ENCODE results near the gene NELFA. TPM values are rescaled to one million over a fixed set of nuclear protein-coding genes. Genes with fewer than 3 reads are reported as not detected.

NELFA gene
- total RNA-seq, 1 experiment from 2014 or later: 55.0 TPM

DNA sequence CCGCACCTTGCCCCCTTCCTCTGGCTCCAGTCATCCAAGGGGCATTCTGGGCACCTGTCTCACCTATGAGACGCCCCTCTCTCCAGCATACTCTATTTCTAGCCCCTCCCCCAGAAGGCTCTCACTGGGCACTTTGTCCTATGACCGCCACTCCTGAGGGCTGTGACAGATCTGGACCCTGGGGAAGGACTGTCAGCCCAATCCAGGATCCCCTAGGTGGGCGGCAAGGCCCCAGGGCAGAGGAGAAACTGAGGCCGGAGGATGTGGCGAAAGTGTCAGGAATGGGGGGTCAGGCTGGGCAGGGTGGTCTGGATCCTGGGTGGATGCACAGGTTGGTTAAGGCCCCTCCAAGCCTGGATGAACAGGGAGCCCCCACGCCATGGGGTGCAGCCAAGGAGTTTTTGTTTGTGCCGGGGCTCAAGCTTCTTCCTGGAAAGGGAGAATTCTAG, 34.2 kb upstream of the NELFA start:
- Histone ChIP-seq H2BK120ac (ENCODE audit: low read depth, low read length, poor library complexity, severe bottlenecking) (no peak overlapping the region), H3K23ac (ENCODE audit: insufficient read length, low read depth, low read length) (no peak overlapping the region), H3K18ac (ENCODE audit: insufficient read length, low read depth, low read length) (no peak overlapping the region), H2BK20ac (ENCODE audit: low read depth, low read length, poor library complexity, severe bottlenecking) (no peak overlapping the region), H3K23me2 (ENCODE audit: insufficient read length, low read depth, low read length, poor library complexity, severe bottlenecking) (peaks cover 16% of the 10 kb centered on the region), H3K9me3 (ENCODE audit: control insufficient read depth, low read depth, low read length) (no peaks in the 10 kb centered on the region), H3K27ac (ENCODE audit: insufficient read length, low read depth, low read length) (no peak overlapping the region), H4K91ac (ENCODE audit: insufficient read length, low read depth, low read length) (no peak overlapping the region), H2AK5ac (ENCODE audit: insufficient read length, low read length) (no peak overlapping the region), H3K27me3 (ENCODE audit: insufficient read depth, low read length) (peaks cover 19% of the 10 kb centered on the region), H3T11ph (ENCODE audit: low read length) (no peak overlapping the region), H3K4me1 (ENCODE audit: insufficient read depth, low read length) (no peaks in the 10 kb centered on the region; the same call in 1 of the 2 replicates), H3K4ac (ENCODE audit: low read depth, low read length) (no peak overlapping the region), H3K14ac (ENCODE audit: insufficient read depth, low read length) (no peak overlapping the region), H2BK15ac (ENCODE audit: low read depth, low read length) (no peak overlapping the region), H2BK5ac (ENCODE audit: insufficient read length, low read length) (no peak overlapping the region), H4K5ac (ENCODE audit: insufficient read length, low read depth, low read length) (no peak overlapping the region), H3K79me1 (ENCODE audit: insufficient read depth, low read depth, low read length, poor library complexity, severe bottlenecking) (no peaks in the 10 kb centered on the region), H3K56ac (ENCODE audit: insufficient read length, low read depth, low read length) (no peak overlapping the region), H3K79me2 (ENCODE audit: insufficient read depth, low read length) (no peaks in the 10 kb centered on the region), H3K4me2 (ENCODE audit: insufficient read depth, insufficient read length, low read length) (peak overlapping the region; percentile 24), H3K9ac (ENCODE audit: extremely low read depth, insufficient read length, low read length) (no peak overlapping the region), H2AFZ (ENCODE audit: low read length) (no peak overlapping the region), H2BK12ac (ENCODE audit: insufficient read length, low read depth, low read length) (no peak overlapping the region), H4K8ac (replicated peaks; ENCODE audit: insufficient read length, low read depth, low read length) (no peak overlapping the region), H4K20me1 (ENCODE audit: control insufficient read depth, insufficient read depth, insufficient read length) (no peaks in the 10 kb centered on the region)
- no peak for DNase-seq
- Mint-ChIP-seq H3K27me3 (ENCODE audit: low read depth) (peaks cover 69% of the 10 kb centered on the region), H3K4me3 (peak overlapping the region; percentile 60 to 81), H3K4me1 (no peaks in the 10 kb centered on the region), H3K27ac (no peak overlapping the region), H3K9me3 (0 out of 5 replicates have a peak, but pooled peaks cover 0 to 2% of the 10 kb centered on the region in 2 experiments), H3K36me3 (ENCODE audit: insufficient read depth in 1 of 3, low read depth in 3 of 3) (no peaks in the 10 kb centered on the region; a peak in 2 of 7 replicates)
- TF ChIP-seq, protein P1, sequence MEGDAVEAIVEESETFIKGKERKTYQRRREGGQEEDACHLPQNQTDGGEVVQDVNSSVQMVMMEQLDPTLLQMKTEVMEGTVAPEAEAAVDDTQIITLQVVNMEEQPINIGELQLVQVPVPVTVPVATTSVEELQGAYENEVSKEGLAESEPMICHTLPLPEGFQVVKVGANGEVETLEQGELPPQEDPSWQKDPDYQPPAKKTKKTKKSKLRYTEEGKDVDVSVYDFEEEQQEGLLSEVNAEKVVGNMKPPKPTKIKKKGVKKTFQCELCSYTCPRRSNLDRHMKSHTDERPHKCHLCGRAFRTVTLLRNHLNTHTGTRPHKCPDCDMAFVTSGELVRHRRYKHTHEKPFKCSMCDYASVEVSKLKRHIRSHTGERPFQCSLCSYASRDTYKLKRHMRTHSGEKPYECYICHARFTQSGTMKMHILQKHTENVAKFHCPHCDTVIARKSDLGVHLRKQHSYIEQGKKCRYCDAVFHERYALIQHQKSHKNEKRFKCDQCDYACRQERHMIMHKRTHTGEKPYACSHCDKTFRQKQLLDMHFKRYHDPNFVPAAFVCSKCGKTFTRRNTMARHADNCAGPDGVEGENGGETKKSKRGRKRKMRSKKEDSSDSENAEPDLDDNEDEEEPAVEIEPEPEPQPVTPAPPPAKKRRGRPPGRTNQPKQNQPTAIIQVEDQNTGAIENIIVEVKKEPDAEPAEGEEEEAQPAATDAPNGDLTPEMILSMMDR (conservative IDR thresholded peaks at IDR 0.05): no peak
- no CpG with 5 or more reads among the region's 8 CpGs for WGBS (ENCODE audit: extremely low coverage, insufficient read length, low lambda C conversion rate)

Data from H9 (cell line).